EL (cell line): ENCODE results near the gene TXLNG.

ENCODE experiments used
- DNase-seq: peaks from one replicate; pipeline ENCODE4 v3.0.0-alpha.2; 2016

Gene TXLNG

DNA sequence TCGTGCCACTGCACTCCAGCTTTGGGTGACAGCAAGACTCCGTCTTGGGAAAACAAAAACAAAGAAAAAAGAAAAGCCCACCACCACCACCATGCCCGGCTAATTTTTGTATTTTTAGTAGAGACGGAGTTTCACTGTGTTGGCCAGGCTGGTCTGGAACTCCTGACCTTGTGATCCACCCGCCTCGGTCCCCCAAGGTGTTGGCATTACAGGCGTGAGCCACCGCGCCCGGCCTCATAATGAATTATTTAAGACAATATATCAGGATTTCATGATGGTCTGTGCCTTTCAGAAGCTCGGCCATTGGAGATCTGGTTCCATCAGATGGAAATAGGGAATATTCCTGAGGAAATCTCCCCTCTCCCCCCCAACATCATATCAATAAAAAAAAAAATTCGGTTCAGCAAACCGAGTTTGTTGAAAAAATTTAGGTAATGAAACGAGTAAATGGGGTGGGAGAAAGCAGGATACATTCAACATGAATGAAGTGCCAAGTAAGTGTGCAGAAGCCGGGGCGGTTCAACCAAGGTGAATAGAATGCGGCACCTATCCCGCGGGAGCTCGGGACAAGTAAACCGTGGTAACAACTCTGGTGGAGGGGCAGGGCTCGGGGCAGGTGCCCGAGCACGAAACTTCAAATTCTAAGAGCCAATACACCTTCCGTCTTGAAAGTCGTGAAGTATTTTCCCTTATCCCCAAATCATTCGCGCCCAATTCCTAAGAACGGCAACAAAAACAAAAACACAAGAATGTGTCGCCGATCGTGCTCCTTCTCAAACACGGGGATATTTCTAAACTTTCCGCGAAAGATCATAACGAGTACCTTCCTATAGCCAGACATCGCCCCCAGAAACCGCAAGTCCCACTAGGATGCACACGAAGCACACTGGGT lies 773 bp upstream of the TXLNG start:
- no peak for DNase-seq

DNA sequence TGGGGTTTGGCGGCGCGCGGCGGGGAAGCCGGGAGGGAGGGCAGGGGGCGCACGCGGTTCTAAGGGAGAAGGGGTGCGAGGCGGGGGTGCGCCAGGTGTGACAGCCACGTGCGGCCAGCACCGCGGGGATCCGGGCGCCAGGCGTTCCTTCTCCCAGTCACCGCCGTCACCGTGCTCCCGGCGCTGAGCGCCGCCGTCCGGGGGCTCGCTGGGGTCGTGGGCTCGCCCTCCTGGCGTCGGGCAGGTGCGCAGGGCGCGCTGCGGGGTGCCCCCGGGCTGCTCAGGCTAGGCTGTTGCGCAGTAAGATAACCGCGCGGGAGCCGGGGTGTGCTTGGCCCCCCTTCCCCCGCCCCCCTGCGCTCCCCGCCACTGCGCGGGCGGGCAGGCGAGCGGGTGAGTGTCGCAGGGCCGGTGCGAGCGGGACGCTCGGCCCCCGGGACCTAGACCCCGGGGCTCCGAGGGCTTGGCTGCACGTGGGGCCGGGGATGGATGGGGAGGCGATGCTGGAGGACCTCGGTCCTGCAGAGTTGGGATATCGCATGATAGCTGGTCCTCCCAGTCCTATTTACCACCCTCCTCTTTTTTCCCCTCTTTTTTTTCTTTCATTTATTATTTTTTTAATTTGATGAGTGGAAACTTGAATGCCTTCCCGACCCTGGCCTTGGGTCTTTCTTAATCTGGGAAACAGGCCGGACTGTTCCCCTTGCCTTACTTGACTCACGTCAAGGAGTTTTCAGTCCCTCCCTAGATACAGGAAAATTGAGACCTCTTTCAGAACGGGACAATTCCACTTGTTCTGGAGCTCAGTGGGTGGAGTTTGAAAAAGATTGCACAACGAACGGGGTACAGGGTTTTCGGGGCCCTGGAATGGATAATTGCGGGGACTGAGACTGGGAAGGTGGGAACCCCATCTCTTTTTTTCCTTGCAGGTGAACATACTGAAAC lies 797 bp downstream of the TXLNG start:
- peak; percentile 10 for DNase-seq

DNA sequence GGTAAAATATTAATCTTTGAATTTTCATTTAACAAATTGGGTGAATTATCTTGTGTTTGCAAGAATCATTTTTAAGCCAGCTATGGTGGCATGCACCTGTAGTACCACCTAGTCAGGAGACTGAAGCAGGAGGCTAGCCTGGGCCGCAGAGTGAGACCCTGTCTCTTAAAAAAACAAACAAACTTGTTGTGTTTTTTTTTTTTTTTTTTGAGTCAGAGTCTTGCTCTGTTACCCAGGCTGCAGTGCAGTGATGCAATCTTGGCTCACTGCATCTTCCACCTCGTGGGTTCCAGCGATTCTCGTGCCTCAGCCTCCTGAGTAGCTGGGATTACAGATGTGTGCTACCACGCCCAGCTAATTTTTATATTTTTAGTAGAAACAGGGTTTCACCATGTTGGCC lies 2.2 kb downstream of the TXLNG start:
- DNase-seq = peak; percentile 2

DNA sequence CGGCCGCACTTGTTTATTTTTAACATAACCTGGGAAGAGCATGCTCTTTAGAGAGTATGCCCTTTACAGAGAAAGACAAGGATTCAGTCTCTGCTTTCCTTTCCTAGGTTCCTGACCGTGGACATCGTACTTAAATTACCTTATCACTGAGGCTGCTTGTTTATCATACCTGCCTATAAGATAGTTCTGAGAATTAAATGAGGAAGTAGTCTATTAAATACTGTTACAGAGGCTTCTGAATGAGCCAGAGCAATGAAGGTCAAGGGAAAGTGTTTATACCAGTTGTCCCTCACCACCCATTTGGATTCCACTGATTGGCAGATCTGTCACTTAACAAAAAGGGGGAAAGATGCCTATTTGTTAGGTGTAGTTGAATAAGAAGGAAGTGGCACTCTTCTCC lies 10.0 kb downstream of the TXLNG start:
- no peak for DNase-seq

DNA sequence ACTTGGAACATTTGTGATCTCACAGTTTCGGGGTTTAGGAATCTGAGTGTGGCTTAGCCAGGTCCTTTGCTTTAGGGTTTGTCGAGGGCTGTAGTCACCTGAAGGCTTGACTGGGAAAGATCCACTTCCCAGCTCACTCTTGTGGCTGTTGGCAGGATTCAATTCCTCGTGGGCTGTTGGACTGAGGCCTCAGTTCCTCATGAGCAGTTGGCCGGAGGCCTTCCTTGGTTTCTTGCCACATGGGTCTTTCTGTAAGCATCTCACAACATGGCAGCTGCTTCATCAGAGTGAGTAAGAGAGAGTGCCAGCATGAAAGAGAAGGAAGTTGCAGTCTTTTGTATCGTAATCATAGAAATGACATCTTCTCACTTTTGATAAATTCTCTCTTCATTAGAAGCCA lies 11.1 kb downstream of the TXLNG start:
- DNase-seq = no peak

DNA sequence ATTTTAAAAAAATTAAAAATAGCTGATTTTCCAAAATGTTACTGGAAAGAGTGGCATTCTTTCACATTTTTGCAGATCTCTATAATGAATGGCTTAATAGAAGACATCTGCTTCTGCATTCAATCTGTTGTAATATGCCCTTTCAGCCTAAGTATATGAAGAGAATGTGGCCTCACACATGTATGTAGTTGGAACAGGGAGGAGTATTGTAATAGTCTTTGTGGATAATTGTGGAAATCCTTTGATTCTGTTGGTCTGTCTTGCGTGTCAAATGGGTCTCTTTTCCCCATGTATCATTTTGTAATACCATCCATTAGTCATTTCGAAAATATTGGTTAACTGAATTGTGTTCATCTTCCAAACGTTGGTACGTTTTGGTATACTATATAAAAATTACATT lies 11.6 kb downstream of the TXLNG start:
- DNase-seq = no peak

DNA sequence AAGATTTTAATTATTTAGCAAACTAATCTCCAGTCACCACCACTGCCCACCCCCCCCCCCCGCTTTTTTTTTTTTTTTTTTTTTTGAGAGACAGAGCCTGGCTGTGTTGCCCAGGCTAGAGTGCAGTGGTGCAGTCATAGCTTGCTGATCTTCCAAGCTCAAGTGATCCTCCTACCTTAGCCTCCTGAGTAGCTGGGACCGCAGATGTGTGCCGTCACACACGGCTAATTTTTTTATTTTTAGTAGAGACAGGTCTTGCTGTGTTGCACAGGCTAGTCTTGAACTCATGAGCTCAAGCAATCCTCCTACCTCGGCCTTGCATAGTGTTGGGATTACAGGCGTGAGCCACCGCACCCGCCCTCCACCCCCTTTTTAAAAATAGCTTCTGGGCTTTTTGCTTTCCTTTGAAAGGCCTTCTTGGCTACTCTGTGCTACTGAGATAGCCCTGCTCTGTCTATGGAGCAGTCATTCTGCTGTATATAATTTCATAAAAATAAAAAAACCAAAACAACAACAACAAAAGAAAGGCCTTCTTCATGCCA lies 18.7 kb downstream of the TXLNG start:
- no peak for DNase-seq

DNA sequence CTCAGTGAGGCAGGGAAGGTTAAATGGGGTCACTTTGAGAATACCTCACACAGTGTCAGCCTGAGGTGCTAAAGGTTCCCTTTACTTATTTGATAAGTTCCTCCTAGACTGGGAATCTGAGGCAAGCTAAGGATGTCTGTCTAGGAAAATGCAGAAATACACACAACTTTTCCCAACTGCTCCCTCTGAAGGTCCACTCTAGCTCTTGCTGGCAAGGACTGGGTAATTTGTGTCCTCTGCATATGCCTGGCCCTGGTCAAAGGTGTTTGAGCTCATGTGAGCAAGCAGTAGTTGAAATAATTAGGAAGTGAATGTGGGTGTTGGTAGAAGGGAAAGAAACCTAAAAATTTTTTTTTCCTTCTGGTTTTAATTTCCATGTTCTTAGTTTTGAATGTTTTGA lies 21.3 kb downstream of the TXLNG start:
- DNase-seq = peak; percentile 37

DNA sequence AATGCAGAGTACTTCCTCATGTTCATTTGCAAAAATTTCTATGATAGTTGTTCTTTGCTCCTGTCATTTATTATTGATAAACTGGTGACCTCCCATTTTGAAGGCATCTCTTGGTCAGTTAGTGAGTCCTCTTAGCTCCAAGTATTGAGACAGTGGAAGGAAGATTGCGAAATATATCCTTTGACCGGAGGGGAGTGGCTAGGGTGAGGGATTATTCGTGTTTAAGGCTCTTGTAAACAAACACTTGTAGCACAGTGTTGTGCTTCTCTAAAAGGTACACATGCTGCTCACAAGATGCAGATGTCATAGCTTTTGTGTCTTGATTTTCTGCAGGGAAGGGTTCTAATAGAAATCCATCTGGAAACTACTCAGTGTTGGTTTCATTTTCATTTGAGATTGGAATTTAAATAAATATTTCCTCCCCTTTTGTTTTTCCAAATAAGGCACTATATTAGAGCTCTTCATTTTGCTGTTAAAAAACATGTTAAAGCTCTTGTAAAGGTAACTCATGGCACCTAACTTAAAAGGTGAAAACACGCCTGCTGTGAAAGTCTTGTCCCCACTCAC lies 21.8 kb downstream of the TXLNG start:
- peak; percentile 52 for DNase-seq

DNA sequence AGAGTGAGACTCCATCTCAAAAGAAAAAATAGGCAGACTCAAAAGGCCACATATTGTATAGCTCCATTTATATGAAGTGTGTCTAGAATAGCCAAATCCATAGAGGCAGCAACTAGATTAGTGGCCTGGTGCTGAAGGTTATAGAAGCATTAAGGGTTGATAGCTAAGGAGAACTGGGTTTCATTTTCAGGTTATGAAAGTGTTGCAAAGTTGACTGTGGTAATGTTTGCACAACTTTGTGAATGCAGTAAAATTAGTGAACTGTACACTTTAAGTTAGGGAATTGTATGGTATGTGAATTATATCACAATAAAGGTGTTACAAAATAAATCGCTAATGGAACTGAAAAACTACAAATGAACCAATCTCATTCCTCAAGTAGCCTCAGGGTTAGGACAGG lies 28.3 kb downstream of the TXLNG start:
- no peak for DNase-seq

DNA sequence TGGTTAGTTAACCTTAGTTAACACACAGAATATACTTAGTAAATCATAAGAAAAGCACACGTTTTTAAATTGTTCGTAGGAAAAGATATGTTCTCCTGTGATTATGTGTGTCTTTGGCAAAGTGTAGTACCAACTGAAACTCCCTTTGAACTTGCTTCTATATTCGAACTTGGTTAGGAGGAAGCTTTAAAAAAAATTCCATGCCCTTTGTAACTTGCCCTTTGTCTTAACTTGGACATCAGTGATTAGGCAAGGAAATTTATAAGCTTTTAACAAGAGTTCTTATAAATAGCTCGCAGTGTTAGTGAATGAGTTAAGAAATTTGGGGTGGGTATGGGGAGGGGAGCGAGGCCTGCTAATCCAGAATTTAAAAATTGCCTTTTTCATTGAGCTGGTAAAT lies 33.4 kb downstream of the TXLNG start:
- DNase-seq = no peak

DNA sequence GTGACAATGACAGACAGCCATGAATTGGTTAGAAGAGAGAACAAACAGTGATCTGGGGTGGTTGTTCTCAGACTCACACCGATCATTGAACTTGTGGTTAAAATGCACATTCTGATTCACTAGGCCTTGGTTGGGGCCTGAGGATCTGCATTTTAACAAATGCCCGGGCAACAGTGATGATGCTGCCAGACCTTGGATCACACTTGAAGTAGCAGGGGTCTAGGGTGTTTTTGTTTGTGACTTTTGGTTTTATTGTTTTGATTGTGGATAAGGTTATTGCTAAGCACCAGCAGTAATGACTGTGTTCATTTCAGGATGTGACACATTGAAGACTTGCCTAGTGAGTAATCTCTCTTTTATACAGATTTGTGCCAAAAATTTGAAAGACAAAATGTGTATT lies 36.5 kb downstream of the TXLNG start:
- peak; percentile 32 for DNase-seq

DNA sequence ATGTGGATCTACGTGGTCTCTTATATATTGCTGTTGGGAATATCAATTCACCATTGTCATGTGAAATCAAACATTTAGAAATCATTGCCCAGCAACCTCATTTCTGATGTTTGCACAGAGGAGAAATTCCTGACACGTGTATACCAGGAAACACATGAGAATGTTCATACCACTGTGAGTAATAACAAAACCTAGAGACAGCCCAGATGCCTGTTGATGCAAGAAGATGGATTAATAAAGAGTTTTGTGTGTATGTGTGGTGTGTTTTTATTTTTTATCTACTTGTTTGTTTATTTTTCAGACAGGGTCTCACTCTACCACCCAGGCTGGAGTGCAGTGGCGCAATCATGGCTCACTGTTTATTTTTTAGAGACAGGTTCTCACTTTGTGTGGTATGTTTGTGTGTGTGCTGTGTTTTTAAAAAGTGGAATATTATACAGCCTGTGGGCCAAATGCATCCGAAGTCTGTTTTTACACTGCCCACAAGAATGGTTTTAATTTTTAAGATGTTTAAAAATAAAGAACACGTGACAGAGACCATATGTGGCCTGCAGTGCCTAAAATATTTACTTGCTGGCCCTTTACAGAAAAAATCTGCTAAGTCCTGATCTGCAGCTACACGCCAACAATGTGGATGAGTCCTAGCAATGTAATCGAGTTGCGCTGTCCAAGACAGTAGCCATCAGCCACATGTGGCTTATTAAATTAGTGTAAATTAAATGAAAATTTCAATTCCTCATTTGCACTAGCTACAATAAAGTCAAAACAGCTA lies 39.2 kb downstream of the TXLNG start:
- DNase-seq = no peak

DNA sequence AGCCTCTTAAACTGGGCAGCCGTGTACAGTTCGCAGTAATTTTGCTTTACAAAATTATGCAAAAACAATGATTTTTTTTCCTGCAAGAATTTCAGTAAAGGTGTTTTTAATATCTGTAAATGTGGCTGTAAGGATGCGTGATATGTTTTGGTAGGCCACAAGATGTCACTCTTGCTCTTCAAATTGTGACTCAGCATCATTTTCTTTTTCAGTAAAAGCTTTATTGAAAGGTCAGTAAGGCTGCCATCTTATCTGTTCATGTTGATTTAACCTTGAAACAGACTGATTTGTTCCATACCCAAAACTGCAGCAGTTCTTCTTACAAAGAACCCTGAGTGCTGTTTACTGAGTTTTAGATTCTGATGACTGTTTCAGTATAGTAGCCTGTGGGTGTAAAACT lies 39.9 kb downstream of the TXLNG start:
- DNase-seq = peak; percentile 33

DNA sequence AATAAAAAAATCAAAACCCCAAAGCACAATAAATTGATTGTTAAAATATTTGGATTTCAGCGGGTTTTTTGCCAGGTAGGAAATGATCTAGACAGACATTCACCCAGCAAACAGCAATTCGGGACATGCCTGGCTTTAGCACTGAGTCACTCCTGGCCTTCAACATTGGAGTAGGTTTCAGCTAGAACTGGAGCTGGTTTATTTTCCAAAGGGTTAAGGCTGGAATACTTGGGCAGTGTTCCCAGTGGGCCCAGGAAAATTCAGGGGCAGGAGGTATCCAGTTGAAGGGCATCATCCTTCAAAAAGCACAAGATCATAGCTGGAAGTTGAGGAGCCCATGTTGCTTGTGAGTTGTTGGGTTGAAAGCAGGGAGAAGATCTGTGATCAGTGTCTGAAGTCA lies 41.0 kb downstream of the TXLNG start:
- no peak for DNase-seq

DNA sequence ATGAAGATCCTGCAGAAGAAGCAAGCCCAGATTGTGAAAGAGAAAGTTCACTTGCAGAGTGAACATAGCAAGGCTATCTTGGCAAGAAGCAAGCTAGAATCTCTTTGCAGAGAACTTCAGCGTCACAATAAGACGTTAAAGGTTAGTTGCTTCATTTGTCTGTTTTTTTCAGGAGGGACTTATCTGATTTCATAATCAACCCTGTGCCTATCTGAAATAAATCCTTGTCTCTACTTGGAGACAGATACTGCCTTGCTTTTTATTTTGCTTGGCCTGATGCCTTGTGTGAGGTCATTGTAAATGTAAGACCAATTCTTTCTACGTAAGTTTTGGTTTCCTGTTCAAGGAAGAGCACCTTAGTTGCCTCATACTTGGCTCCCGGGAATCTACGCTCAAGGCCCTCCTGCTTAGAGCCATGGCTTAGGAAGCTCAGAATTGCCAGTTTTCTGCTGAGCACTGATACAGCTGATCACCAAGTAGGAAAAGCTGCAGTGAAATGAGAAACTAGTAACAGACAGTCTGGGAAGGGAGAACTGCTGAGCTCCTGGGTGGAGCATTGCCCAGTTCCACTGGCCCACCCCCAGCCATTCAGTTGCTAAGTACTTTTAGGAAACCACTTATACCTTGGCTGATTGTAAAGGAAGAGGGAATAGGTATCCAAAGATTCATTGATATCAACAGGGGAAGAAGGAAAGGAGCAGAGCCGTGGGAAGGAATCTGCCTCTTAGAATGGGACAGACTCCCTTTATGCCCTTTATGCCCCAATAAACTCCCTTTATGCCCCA lies 42.0 kb downstream of the TXLNG start:
- DNase-seq = peak; percentile 54

DNA sequence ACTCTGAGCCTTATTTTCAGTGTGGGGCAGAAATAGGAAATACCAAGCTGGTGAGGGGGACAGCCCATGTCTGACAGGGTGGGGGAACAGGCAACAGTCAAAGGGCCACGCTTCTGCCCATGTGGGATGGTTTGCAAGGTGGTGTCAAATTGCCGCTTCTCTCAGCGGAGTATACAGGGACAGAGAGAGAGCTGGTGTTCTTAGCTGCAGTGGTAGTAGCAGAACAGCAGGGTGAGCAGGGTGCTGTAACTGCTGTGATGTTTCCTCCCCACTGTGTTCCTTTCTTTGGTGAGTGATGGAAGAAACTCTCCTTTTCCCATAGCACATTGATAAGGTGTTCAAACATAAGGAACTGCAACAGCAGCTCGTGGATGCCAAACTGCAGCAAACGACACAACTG lies 46.0 kb downstream of the TXLNG start:
- DNase-seq = no peak

DNA sequence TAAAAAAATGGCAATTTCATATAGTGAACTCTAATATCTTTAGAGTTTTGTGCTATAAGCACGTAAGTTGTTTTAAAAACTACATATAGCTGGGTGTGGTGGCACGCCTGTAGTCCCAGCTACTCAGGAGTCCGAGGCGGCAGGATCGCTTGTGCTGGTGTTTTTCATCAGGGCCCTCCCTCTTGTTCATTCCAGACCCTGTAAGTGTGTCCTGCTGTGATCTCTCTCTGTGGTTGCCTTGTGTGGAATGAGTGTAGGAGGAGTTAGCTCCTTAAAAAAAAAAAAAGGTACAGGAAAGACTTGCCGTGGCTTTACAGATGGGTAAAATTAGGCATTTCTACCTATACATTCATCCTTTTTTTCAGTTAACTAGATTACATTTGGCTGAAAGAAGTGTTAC lies 48.5 kb downstream of the TXLNG start:
- DNase-seq = no peak

DNA sequence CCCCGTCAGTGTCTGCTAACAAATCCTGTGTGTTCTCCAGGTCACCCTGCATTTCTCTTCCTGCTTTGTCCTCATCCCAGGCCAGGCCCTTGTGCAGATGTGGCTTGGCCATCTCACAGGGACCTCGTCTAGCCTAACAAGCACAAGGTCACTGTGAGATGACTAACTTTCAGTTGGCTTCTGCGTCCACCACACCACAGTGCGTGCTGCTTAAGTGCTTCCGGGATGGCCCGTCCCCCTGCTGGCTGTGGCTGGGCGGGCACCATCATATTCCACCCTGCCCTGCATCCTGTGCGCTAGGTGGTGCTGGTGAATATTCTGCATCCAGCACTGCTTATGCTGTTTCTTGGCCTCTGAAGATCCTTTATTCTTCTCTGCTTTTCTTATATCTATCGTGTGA lies 50.1 kb downstream of the TXLNG start:
- DNase-seq = no peak

DNA sequence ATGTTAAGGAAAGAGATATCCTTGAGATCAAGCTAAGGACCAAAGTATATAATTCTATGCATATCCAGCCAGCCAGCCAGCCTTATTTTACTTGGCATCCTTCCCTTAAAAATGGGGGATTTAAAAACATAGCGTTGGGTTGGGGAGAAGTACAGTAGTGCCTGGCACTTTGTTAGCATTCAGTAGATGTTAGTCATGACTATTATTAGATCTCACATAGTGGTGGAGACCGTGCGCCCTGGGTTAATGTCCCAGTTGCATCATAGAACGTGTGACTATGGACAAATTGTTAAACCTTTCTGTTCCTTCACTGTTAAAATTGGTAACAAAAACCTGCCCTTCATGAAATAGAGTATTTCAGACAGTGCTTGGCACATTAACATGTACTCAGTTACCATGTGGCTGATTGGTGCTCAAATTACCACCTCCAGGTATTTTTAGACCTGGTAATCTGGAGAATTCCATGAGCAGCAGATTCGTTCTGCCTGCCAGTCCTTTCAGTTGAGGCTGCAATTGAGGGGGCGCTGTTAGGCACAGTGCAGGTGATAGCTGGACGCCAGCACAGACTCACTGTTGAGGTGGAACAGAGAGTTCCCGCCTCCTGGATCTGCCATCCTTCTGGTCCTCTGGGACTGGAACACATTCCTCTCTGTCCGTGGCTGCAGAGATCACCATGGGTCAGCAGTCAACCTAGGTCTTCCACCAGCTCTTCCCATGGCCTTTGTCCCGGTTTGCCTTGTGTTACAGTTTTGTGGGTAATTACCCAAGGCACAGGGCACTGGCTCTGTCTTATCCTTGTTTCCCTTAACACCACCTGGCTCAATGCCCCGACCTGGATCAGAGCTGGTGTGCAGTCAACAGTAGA lies 52.2 kb downstream of the TXLNG start:
- peak; percentile 84 for DNase-seq
